NCI-H128 (cell line): ENCODE data around the gene CTSC.

ENCODE experiments used
- DNase-seq: peaks from one replicate; lab custom pipeline; 2025; ENCODE audit not compliant: unreplicated experiment; lab: John Stamatoyannopoulos, UW

CTSC gene

DNA sequence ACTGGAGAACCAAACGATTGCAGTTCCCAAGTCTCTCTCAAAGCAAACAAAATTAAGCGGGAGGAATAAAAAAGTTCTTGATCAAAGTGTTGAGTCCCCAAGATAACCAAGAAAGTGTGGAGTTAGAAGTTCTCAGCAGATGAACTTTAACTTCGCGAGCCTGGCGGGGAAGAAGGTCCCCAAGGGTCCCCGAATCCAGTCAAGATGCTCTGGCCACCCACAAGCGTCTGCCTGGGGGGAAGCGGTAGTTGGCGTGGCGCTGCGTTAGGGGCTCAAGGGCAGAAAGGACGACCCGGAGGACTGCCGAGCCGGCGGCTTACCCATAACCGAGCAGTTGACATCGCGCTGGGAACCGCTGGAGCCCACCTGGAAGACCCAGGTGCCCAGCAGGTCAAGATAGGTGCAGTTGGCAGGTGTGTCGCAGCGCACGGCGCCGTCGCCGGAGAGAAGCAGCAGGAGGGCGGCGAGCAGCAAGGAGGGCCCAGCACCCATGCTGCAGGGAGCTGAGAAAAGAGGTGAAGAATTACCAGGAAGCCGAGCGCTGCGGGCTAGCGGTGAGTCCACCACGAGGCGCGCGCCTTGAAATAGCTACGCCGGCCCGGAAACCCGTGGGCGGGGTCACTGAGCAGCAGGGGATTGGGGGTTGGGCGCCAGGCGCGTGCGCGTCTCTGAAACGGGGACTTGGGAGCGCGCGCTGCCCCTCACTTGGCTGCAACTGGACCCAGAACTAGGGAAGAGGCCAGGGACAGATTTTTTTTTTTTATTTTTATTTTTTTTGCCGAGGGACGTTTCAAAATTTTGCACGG, at the start of gene CTSC:
CTSC (minus strand) TSS at position 556 of the 806 bp plus-strand sequence; CDS start at position 492, 64 bp downstream.
- no peak for DNase-seq

DNA sequence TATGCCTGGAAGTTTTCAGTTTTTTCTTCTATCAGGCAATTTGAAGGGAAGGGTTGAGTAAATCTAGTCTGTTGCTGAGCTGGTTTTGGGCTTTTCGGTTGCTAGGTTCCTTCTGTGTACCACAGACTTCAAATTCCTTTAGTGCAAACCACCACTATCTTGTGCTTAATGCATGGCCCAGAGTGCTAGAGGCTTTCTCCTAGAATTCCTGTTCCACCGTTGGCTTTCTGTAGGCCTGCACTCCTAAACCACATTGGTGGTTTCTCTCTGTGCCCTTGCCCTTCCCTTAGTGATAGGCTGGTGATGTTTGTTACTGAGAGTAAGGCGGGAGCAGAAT, 47.1 kb upstream of the CTSC start:
- DNase-seq = no peak

DNA sequence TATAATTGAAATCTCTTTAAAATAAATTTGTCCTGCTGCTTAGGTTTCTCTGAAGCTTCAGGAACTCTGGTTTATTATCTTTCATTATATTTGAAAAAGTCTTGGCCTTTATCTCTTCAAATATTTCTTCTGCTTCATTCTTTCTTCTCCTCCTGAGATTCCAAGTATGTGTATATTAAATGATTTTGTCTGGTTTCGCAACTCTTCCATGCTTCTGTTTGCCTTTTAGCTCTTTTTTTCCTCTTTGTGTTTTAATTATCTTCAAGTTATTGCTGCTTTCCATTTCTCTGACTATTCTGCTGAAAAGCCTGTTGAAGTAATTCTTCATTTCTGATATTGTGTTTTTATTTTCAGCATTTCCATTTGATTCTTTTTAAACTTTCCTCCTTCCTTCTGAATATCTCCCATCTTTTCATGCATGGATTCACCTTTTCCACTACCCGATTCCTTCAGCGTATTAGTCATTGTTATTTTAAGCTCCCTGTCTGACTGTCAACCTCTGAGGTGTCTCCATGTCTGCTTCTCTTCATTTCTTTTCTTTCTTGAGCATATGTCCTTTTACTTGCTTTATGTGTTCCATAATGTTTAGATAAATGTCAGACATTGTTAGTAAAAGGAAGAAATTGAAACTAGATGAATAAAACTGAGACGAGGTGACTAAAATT, 46.6 kb upstream of the CTSC start:
- no peak for DNase-seq

DNA sequence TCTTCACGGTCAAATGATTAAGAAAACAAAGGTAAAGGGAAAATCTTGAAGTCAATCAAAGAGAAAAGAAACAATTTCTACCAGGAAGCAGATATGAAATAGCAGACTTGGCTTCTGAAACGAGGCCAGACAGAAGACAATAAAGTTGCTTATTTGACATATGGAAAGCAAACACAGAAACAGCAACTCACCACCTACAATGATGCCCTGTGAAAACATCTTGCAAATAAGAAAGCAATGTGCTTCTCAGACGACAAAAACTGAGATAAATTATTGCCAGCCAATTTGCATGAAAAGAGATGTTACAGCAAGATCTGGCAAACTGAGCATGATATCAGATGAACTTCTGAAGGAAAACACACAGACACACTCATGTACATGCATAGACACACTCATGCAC, 45.9 kb upstream of the CTSC start:
- no peak for DNase-seq

DNA sequence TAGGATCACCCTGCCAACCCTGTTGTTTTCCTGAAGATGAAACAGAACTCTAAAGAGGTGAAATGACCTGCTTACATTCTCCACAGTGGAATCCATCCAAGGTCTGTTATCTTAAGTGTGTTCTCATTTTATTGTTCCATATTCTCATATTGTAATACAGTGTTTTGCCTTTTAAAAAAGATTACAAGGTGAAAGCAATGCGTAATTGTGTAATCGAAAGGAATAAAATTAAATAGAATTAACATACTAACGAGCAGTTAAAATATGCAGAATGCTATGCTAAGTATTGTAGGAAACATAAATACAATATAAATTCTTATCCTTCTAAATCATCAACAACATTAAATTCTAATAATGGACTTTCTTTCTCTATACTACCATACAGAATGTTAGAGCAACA, 41.6 kb upstream of the CTSC start:
- no peak for DNase-seq

DNA sequence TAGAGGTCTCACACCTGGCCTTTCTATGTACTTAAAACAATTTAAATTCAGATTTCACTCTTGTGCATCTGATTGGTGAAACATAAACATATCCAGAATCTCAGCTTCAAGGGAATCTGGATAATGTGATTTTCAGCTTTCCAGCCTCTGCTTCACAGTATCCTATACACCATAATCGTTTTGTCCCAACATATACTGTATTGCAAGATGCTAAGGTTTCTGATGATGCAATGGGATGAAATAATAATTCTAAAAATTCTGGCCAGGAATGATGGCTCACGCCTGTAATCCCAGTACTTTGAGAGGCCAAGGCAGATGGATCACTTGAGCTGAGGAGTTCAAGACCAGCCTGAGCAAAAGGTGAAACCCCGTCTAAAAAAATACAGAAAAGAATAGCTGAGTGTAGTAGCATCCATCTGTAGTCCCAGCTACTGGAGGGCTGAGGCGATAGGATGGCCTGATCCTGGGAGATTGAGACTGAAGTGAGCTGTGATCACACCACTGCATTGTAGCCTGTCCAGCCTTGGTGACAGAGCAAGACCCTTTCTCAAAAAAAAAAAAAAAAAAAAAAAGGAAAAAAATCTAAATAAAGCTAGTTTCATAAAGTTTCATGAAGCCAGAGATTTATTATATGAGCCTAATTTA, 41.0 kb upstream of the CTSC start:
- DNase-seq = no peak

DNA sequence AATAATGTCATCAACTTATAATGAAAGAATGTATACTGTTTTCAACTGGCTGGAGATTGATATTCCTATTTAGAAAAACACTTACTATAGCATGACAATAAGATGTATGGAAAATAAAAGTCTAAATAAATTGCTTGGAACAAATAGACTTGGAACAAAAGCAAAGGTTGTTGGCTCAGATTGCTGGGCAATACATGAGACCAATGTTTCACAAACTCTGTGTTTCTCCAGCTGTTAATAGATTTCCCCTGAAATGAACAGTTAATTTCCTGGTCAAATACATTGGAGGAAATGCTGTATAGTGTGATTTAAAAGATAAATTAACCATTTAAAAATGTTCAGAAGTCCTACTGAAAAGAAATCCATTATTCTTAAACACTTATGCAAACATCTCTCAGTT, 40.1 kb upstream of the CTSC start:
- no peak for DNase-seq

DNA sequence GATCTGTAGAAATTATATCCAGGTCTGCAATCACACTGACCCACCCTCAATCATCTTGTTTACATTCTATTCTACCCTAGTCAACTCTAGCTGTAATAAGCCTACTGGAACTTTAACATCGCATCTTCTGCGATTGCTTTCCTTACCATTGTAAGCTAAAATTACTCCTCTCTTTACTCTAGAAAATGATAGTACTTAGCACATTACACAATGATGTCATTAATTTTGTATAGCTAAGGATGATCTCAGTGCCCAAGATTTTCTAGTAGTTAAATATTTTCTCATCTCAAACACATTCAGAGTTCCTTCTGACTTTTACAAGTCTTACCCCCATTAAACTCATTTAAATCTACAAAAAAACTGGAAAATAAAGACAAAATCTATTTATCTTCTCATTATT, 39.6 kb upstream of the CTSC start:
- no peak for DNase-seq

DNA sequence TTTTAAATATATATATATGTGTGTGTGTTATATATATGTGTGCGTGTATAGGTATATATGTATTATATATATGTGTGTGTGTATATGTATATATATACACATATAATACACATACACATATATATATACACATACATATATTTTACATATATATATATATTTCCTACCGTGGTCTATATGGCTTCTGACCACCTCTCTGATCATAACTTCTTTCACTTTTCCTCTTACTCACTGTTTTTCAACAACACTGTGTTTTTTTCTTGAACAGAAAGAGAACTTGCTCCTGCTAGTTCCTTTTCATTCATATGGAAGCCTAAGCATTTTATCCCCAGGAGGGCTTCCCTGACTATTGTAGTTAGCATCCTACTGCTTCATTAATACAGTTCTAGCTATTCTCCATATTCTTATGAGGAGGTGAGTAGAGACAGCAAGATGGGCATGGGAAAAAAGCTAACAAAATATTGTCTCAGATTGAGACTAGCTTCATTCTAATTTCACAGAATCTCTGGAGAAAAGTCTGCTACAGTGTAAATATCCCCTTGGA, 38.5 kb upstream of the CTSC start:
- no peak for DNase-seq

DNA sequence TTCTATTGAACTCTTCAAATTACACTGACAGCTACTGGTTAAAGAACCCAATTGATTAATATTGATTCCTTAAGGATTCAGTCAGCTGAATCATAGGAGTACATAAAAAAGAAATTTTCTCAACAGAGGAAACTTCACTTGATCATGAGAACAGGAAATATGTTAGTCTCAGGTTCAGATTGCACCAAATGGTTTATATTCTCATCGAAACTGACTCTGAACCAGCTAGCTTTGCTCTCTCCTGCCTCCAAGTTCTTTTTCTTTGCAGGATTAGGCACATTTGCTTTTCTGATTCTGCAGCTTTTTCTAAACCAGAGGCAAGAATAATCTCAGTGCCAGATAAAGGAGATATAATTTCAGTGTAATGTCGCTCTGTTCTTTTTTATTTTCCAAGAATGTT, 33.2 kb upstream of the CTSC start:
- no peak for DNase-seq

DNA sequence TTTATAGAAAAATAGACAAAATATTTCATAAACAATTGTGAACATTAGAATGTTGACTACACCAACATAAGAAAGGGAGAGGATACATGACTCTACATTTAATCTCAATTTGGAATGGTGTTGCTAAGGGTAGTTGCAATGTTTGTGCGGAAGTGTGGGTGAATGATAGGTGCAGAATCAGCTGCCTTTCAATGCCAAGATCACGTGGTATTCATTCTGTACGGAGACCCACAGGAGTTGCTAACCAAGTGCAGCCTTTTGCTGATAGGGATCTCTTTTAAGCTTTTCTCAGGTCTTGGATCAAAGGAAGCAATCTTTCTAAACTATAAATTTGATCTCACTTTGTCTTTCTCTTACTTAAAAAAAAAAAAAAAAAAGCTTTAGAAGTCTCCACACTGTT, 29.8 kb upstream of the CTSC start:
- no peak for DNase-seq

DNA sequence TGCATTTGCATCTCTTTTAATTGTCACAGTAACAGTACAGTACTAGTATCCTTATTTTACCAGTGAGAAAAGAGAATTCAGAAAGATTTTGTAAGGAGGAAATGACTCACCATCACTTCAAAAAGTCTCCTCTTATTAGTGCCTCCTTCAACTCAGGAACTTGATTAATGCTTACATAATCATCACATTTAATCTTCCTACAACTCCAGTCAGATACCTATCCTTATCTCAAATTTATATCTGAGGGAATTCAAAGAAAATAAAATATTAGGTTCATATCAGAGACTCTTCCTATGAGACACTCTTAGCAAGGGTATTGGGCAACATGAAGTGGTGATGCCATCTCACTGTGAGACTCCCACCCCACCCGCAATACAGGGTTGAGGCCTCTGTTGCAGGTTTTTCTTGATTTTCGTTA, 26.1 kb upstream of the CTSC start:
- no peak for DNase-seq

DNA sequence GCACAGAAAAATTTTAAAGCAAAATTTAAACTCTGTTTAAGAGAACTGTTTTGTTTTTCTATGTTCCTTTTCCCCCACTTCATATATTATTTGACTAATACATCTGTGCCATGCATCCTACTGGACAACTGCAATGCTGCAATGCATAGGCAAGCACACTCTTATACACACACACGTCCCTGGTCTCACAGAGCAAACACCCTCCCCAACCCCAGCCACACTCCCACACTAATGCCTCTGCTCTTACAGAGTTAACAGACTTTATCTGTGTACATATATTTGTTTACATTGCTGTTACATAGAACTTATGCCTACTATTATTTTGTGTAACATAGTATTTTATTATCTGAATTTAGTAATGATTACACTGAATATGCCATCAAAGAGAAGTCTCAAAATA, 25.5 kb upstream of the CTSC start:
- DNase-seq = no peak

DNA sequence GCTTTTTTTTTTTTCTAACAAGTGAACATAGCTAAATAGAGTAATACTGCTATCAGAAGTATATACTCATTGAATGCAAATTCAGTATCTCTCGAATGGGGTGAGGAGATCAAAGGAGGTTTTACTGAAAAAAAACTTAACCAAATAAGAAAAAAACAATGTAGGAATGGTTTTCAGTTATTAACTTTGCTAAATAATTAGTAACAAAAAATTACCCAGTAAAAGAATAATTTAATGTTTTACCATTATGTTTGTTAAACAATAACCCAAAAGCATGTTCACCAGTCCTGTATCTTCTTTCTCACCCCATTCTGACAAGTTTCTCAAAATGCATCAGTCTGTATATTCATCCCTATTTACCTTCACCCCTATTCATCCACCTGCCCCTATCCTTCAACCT, 22.6 kb upstream of the CTSC start:
- no peak for DNase-seq

DNA sequence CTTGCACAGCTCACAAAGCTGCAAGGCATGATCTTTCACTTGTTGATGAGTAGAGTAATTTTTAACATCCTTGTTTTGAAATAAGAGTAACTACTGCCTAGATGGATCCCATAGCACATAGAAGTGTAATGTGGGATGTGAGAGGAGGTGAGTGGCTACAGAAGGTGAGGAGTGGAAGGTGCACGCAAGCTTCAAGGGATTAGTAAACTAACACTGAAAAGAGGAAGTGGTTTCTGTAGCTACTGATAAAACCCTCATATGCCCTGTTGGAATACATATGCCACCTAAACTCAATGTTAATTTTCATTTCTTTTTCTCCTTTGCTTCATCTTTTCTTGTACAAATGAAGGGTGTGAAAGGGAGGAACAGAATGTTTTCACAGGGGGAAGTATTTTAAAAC, 22.0 kb upstream of the CTSC start:
- DNase-seq = no peak

DNA sequence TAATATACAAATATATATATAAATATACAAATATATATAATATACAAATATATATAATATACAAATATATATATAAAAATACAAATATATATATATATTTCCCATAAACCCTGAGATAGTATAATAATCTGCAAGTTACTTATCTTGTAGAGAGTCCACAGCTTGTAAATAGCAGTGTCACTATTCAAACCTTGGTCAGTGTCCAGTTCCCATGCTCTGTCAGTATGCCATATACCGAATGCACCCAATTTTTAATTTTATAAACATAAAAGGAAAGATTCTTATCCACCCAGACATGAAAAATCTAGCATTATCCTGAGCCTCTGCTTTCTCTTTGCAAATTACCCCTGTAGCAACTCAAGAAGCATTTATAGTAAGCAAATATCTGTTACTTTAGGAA, 21.6 kb upstream of the CTSC start:
- DNase-seq = no peak

DNA sequence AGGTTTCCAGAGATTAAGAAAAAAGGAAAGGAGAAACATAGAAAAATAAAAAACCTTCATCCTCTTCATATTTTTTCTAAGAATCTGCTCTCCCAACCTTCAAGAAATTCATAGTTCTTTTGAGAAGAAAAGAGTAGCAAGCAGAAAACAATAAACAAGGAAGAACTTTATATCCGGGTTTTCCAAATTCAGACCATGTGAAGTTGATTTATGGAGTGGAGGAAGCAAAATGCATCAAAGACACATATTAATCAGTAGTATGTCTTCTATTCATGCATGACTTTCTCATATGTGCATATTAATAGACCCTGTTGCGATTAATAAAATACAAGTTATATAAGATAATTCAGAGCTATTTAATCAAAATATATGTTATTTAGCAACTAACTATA, 20.5 kb upstream of the CTSC start:
- no peak for DNase-seq

DNA sequence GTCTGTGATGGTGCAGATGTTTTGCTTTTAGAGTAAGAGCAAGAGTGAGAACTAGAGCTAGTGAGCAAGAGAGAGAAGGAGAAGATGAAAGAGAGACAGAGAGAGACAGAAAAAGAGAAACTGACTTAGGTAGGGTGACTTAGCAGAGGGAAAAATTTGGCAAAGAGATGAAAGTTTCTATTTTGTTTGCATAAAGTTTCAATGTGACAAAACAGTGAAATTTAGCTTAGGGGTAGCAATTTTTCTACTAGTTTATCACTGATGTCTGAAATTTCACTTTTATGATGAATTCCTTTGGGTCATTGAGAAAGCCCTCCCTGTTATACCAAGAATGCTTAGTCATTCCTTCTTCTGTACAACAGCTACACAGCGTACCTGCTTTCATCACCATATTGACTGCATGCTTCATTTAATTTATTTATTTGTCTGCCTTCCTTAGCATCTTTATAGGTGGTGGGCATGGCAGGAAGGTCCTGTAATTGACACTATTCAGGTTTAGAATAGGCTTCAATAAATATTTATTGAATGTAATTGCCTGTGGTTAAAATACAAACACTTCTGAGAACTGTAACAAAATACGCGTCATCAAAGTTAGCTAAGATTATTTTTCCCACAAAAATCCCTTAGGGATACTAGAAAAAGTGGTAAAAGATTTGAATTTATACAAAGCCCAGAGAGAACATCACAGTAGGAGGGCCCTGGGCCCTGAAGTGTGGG, 19.9 kb upstream of the CTSC start:
- DNase-seq = no peak

DNA sequence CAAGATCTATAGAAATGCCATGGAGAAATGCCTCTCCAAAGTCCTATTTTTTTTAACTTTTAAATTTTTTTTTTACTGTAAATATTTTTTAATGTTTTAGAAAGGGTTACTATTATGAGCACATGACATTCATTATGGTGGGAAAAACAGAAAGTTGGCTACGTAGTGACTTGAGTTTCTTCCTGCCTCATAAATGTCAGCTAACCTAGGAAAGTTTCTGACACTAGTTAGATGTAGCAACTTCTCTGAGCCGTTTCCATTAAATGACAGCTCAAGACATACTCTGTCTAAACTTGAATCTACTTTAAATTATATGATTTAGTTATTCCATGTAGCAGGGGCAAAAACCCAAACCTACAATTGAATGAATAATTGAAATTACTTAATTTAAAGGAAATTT, 18.4 kb upstream of the CTSC start:
- no peak for DNase-seq

DNA sequence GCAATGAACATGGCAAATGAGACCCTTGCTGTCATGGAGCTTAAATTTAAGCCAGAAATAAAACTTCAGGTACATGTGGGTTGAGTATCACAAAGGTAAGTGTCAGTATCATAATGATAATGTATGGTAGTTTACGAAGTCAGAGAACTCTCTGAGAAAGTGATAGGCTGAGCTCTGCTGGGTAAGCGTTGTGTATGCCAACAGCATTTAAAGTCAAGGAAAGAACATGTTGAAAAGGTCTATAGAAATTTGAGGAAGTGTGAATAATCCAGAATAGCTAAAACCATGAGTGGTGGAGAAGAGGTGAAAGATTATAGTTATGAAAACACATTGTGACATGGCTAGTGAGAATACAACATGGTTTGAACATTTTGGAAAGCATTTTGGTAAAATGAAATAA, 17.4 kb upstream of the CTSC start:
- no peak for DNase-seq

DNA sequence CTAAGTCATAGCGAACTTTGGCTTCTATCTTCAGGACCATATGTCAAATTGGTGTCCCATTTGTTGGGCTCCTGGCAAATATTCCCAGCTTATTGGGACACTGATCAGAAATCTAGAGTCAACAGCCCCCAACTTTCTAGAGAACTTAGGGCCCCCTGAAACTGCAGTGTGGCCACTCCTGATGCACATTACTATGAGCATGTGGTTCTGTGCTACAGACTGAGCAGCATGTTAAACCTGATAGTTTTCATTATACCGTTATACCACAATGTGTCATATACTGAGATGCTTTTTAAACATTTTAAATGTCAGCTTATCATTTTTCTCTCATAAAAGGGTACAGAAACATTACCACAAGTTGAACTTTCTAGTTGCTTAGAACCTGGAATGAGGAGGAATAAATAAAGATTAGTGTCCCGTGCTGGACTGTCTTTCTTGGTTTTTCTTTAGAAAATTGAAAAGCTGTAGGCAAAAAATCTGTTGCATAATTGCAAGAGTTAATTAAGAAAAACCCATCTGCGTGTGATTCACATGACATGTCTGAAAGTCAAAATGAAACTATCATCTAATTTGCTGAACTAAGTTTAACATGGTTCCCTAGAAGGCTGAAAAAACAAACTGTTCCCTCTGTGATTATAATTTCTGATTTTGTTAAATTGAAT, 16.4 kb upstream of the CTSC start:
- no peak for DNase-seq
